Measurements from ENCODE around the gene AVPR1A. TPM values are rescaled to one million over a fixed set of nuclear protein-coding genes. Genes with fewer than 3 reads are reported as not detected.

AVPR1A gene
- total and polyA plus RNA-seq, 8 donors, result 0.16 to 1.1 (median 0.55) TPM

- no peak overlapping the region for H3K4me3 ChIP-seq
- WGBS, 2 donors, result 61 to 65% methylated on average over 2 of the region's 2 CpGs
- DNase-seq (no peak), FAIRE-seq (no peak), ATAC-seq (no peak)
- no peak for TF ChIP-seq CTCF (IDR thresholded peaks at IDR 0.05)
- intact Hi-C loops (cut with DNase I), result loop anchor here in 1 of 3 donors (10.0 kb wide), 1 partner anchor 173 kb away; no protein-coding TSS in a partner anchor
- H3K36me3 ChIP-seq, result no peaks in the 10 kb centered on the region
- H3K9me3 ChIP-seq, result no peaks in the 10 kb centered on the region
- H3K27me3 ChIP-seq, result no peaks in the 10 kb centered on the region
- no peak overlapping the region for H3K27ac ChIP-seq
- H3K4me1 ChIP-seq, result no peaks in the 10 kb centered on the region
Measured at GRCh38 chr12:63101920-63102319, 49.1 kb downstream of the AVPR1A start.

- Histone ChIP-seq H3K4me1 (no peaks in the 10 kb centered on the region), H3K9me3 (no peaks in the 10 kb centered on the region), H3K27ac (no peak overlapping the region), H3K27me3 (no peaks in the 10 kb centered on the region), H3K36me3 (no peaks in the 10 kb centered on the region), H3K4me3 (no peak overlapping the region)
- no peak for FAIRE-seq
- no peak for ATAC-seq
- intact Hi-C loops (cut with DNase I), result no loop called here
- 70 to 77% methylated on average over 2 of the region's 2 CpGs for WGBS, 2 donors
- no peak for TF ChIP-seq CTCF (IDR thresholded peaks at IDR 0.05)
- no peak for DNase-seq
Measured at GRCh38 chr12:63098851-63099250, 52.1 kb downstream of the AVPR1A start.

- no peak for TF ChIP-seq CTCF (IDR thresholded peaks at IDR 0.05)
- no peak overlapping the region for H3K27ac ChIP-seq
- no peaks in the 10 kb centered on the region for H3K27me3 ChIP-seq
- H3K4me1 ChIP-seq, result no peaks in the 10 kb centered on the region
- H3K36me3 ChIP-seq, result no peaks in the 10 kb centered on the region
- no peak overlapping the region for H3K4me3 ChIP-seq
- ATAC-seq (no peak), DNase-seq (no peak), FAIRE-seq (no peak)
- 87 to 91% methylated on average over 7 of the region's 7 CpGs for WGBS, 2 donors
- intact Hi-C loops (cut with DNase I), result no loop called here
- H3K9me3 ChIP-seq, result no peaks in the 10 kb centered on the region
Measured at GRCh38 chr12:63095369-63095980, 55.5 kb downstream of the AVPR1A start.

GRCh38 chr12:63093711-63094110 is 57.3 kb downstream of the AVPR1A start:
- intact Hi-C loops (cut with DNase I), result no loop called here
- DNase-seq (no peak), ATAC-seq (no peak), FAIRE-seq (no peak)
- H3K4me3 ChIP-seq, result no peak overlapping the region
- WGBS, 2 donors, result 45 to 57% methylated on average over 2 of the region's 2 CpGs
- no peak overlapping the region for H3K27ac ChIP-seq
- no peak for TF ChIP-seq CTCF (IDR thresholded peaks at IDR 0.05)
- no peaks in the 10 kb centered on the region for H3K9me3 ChIP-seq
- H3K36me3 ChIP-seq, result no peaks in the 10 kb centered on the region
- no peaks in the 10 kb centered on the region for H3K27me3 ChIP-seq
- H3K4me1 ChIP-seq, result no peaks in the 10 kb centered on the region

GRCh38 chr12:63093084-63093483 is 57.9 kb downstream of the AVPR1A start:
- no peak overlapping the region for H3K4me3 ChIP-seq
- H3K9me3 ChIP-seq, result no peaks in the 10 kb centered on the region
- no peaks in the 10 kb centered on the region for H3K27me3 ChIP-seq
- H3K36me3 ChIP-seq, result no peaks in the 10 kb centered on the region
- WGBS, 2 donors, result 56 to 71% methylated on average over 2 of the region's 2 CpGs
- no peak for FAIRE-seq
- intact Hi-C loops (cut with DNase I), result no loop called here
- H3K4me1 ChIP-seq, result no peaks in the 10 kb centered on the region
- TF ChIP-seq CTCF (IDR thresholded peaks at IDR 0.05), result no peak
- H3K27ac ChIP-seq, result no peak overlapping the region
- ATAC-seq, result no peak
- no peak for DNase-seq

Other genes starting within 250 kb of the AVPR1A start
- gene PPM1H, start 216.1 kb downstream of the AVPR1A start, total RNA-seq, result 10 to 100 TPM in 2 of 6 donors, 1 to 10 TPM in 4; 5.2 to 12.9 (median 6.3) TPM
- 1 to 10 TPM; 1.7 to 3.6 TPM for gene PPM1H, start 216.1 kb downstream of the AVPR1A start, polyA plus RNA-seq